ENCODE data around the gene SLC7A8.
A peak's percentile ranks its signal among the peaks of the same experiment; 100 is the strongest.

The SLC7A8 gene

DNA sequence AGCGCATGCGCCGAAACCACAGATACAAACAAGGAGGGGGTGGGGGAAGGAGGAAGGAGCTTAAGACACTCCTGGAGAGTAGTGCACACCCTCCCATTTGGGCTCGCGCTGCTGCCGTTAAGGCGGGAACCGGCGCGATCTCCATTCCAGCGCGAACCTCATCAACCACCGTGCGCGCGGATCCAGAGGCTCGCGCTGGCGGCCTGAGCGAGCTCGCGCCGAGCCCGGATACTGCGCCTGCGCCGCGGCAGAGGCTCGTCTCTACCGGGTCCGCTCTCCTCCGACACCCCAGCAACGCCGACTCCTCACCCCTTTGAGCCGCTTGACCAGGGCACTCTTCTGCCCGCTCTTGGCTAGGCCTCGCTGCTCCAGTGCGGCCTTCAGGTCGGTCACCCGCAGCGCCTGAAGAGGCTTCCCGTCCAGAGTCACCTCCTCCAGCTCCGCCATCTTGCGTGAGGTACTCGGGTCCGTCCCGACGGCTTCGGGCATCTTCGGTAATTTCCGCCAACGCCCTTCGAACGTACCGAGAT, 88.7 kb downstream of the SLC7A8 start, which contains the start of gene ACIN1:
TSS of gene ACIN1 (minus strand) at position 471 of the 530 bp plus-strand sequence. CDS start at position 447, 24 bp downstream.
- DNase-seq (ENCODE audit: low read depth, low spot score), result peak; percentile 55

DNA sequence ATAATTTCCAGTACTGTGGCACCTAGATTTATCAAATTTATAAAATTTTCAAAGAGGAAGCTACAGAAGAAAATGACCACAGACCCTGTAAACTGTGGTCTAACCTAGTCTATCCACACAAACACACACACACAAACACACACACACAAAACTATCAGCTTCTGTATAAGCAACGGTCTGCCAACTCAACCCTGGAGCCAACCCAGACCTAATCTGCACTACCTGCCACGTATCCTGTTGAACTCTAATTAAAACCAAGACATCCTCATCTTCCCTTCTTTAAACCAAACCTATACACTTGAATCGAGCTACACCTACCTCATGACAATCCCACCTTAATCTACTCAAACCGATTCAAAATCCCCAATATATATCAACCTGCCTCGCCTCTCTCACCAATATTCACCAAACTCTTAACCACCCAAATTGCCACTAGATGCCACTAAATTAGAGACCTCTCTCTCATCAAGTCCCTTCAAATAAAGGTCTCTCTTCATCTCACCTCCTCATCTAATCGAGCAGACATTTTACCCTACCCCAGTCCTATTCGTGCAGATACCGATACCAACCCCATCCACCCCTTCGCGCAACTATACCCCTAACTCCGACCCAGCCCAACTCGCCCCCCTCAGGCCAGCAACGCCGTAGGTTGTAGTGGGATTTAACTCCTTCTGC, 89.3 kb downstream of the SLC7A8 start:
- DNase-seq (ENCODE audit: low read depth, low spot score), result no peak

- DNase-seq (ENCODE audit: low read depth, low spot score), result no peak
Observed at GRCh38 chr14:23093526-23093925, 89.9 kb downstream of the SLC7A8 start.

- no peak for DNase-seq (ENCODE audit: low read depth, low spot score)
Observed at GRCh38 chr14:23093104-23093503, 90.4 kb downstream of the SLC7A8 start.

- no peak for DNase-seq (ENCODE audit: low read depth, low spot score)
Observed at GRCh38 chr14:23091294-23092225, 91.9 kb downstream of the SLC7A8 start.

DNA sequence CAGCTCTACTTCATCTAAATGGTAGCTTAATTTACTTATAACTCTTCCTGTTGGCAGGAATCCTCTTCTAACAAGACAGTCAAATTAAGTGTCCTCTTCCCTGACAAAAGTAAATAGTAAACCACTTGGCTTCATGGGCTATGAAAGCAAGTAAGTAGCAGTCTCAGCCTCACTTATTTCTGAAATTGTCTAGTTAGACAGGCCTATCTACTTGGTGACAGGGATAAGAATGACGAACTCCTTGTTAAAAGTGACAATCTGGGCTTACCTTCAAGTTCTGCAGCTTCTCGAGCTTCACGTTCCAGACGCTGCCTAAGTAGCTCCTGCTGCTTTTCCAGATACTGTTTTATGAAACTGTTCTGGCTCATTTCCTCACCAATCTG, 93.2 kb downstream of the SLC7A8 start:
- DNase-seq (ENCODE audit: low read depth, low spot score), result no peak

DNA sequence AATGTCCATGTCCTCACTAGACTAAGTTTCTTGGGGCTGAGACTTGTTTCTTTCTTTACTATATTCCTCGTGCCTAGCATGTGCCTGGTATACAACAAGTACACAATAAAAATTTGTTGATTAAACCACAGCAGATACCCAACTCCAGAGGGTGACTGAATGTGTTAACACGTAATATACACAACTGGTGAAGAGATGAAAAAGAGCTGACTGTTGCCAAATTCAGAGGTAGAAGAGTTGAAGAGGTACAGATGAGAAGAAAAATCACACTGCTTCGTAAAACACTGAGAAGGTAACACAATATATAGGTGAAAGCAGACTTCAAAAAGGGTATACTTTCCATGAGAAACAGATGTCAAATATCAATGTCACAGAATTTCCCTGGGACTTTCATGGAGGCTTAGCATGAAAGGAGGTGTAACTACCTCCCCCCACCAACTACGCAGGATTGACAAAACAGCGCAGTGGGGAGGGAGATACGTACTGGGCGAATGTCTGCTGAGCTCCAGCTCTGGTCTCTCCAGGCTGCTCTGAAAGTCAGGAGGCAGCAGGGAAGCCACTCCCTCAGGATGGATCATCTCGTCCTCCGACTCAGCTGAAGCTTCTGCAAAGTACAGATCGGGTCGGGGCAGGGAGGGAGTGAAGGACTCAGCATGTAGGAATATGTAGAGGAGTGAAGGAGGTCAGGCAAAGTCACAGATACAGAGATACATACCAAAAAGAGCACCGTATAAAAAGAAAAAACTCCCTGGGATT, 93.8 kb downstream of the SLC7A8 start:
- no peak for DNase-seq (ENCODE audit: low read depth, low spot score)

DNA sequence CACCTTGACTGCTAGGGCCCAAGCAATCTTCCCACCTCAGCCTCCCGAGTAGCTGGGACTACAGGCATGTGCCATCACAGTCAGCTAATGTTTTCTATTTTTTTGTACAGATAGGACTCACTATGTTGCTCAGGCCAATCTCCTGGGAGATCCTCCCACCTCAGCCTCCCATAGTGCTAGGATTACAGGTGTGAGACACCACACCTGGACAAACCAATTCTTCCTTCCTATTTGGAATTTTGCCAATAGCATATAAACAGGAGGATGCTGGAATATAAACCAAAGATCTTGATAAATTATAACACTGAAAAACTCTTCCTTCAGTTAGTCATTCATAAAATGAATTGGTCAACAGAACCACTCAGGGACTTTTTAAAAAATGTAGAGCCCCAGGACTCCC, 96.9 kb downstream of the SLC7A8 start:
- DNase-seq (ENCODE audit: low read depth, low spot score), result no peak

DNA sequence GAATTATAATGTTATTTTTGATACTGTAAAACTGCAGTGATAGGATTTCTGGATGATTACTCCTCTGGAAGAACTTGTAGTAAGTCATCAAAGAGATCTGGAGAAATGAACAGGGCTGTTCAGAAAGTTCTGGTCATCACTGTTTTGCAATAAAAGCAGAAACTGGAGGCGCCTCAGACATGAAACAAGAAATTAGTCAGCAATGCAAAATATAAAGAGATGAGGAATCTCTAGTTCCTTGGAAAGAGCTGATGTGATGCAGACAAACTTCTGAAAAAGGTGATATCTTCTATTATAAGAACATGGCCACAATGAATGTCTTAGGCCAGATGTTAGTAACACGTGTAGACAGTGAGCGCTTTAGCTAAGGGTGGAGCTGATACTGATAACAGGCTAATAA, 98.0 kb downstream of the SLC7A8 start:
- no peak for DNase-seq (ENCODE audit: low read depth, low spot score)

DNA sequence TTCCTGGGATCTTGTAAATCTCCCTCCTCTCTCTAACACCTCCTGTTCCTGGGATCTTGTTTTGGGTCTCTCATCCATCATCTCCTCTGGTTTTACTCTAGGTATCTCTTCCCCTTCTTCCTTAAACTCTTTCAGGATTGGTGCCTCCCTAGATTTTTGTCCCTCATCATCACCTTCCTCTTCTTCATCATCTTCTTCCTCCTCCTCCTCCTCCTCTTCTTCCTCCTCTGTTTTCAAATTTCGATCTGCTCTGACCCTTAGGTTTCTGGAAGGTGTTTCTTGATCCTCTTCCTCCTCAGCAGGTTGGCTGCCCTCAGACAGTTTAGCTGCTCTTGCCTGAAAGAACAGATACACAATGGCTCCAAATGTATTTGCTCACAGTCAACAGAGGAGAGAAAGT, 103.0 kb downstream of the SLC7A8 start:
- no peak for DNase-seq (ENCODE audit: low read depth, low spot score)

DNA sequence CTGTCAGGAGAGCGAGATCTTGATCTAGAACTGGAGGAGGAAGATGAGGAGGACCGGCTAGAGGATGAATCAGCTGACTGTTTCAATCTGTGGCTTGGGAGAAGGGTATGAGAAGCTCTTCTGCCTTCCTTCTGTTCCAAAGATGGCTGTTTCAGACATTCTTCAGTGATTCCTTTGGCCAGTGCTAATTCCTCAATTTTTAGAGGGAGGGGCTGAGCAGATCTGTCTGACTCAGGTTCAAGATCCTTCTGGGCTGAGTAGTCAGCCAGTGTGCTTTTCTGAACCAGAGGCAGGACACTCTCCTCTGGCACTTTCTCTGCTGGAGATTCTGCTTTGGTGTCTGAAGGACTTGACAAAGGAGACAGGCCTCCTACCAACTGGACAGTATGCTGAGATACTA, 103.7 kb downstream of the SLC7A8 start:
- DNase-seq (ENCODE audit: low read depth, low spot score), result no peak

DNA sequence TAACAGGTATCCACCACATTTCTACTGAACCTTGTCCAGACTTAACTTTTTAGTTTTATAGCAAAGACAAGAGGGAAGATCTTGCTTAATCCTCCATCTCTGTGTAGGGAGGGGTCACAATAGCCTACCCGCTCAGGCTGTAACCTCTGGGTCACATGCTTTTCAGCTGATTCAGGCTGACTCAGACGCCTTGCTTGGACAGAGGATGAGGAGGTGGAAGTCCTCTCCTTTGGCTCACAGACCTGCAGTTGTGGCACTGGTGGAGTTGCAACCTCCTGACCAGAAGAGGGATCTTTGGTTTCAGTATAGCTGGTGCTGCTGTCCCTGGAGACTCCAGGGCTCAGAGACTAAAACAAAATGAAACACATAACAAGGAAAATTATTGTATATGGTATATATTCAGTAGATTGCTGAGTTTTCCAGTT, 104.8 kb downstream of the SLC7A8 start:
- no peak for DNase-seq (ENCODE audit: low read depth, low spot score)

DNA sequence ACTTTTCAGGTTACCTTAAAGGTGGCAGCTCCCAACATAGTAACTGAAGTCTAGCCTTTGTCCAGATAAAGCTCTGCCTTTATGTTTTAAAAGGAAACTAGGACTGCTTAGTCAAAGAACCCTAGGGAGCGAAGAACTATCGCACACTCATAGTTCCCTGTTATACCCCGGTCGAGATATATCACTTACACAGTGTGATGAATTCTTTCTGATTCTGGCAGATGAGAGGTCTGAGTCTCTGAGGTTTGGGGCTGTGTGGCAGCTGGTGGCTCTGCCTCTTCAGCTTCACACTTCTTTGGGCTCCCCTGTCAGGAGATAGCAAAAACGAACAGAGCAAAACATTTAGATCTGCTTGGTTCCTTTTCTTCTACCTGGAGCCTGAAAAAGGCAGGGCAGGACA, 105.5 kb downstream of the SLC7A8 start:
- DNase-seq (ENCODE audit: low read depth, low spot score), result no peak

DNA sequence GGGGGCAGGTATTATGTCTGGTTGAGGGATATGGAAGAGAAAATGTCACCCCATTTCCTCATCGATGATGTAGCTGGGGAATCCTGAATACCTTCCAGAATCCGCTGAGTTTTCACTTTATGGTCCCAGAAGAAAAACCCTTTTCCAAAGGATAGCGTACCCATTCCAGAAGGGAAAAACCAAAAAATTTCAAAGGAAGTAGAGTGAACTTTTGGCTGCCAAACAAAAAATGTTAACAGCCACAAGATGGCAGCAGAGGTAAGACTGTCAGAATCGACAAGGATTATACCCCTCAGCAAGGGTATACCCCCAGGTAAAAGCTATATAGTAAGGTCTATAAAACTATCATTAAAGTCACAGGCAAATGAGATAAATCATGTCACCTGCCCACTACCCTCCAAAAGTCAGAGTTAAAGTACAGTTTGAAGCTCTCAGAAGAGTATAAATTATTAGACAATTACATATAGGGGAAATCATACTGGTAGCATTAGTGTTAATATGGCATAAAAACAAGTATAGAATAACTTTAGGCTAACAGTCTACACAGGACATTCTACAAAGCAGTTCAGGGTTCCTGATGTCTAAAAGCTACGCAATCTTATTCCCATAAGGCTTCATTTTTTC, 106.6 kb downstream of the SLC7A8 start:
- no peak for DNase-seq (ENCODE audit: low read depth, low spot score)

Data from activated CD4-positive, CD25-positive, alpha-beta regulatory T cell treated with anti-CD3 and anti-CD28 coated beads, Interleukin-2, amount 50 U/mL, for 16 hours (primary cell).